Ovary (tissue), 3 donors: ENCODE measurements around the gene SCYL3.

ENCODE experiments used
- CTCF ChIP-seq, 3 donors: fragments of 450-650 bp in 2 of 3; fragments of 200-600 bp in 1 of 3; IDR thresholded peaks; one replicate each; pipeline versions ENCODE4 v1.5.1 to v1.8.0; 2016 to 2022; ENCODE audit warnings: antibody characterized with exemption in 3 of 3, mild to moderate bottlenecking in 1 of 3
- EP300 ChIP-seq: sonication (generic); formaldehyde crosslinking; IDR thresholded peaks from one replicate; pipeline ENCODE4 v1.6.1; 2017; ENCODE audit warnings: antibody characterized with exemption
- POLR2A ChIP-seq: fragments of 450-650 bp; IDR thresholded peaks from one replicate; pipeline ENCODE4 v1.6.1; 2017; ENCODE audit warnings: antibody characterized with exemption, mild to moderate bottlenecking, moderate library complexity
- donor health status: DM: no; HTN: no; CAD: no.

GRCh38 chr1:169889871-169890270 is 3.8 kb downstream of the SCYL3 start:
- TF ChIP-seq EP300 (no peak), CTCF (IDR thresholded peaks at IDR 0.05) (no peak), POLR2A (no peak)
